Left cardiac atrium (tissue), 4 donors: ENCODE measurements around the gene PKNOX2. TPM values are rescaled to one million over a fixed set of nuclear protein-coding genes. Genes with fewer than 3 reads are reported as not detected.
A peak's percentile ranks its signal among the peaks of the same experiment; 100 is the strongest.

Experiments used
- ATAC-seq, 2 donors: fragments of 200-7000 bp; cut with Tn5 transposase; one replicate each; pipeline ENCODE4 v1.9.1; 2020; ENCODE audit warnings: mild to moderate bottlenecking in 2 of 2, moderate library complexity in 2 of 2
- DNase-seq: peaks from one replicate; pipeline ENCODE4 v3.0.0-alpha.2; 2020
- intact Hi-C, 2 donors: fragments of 100-400 bp; cut with DNase I; formaldehyde crosslinking; loops; one replicate each; pipeline versions ENCODE4 v1.14.1 to v1.15.1; 2022 to 2023
- total RNA-seq, 2 donors: library from RNA; stranded (reverse); fragmentation: NEBNext Ultra II Directional; extraction: Animal tissue kit (Norgen Biotek cat#: 25700); gene quantifications; one replicate each; pipeline ENCODE4 v1.2.1, GENCODE V29; 2021
- donor health status: DM: no; HTN: yes; CAD: no.
- donor health status: DM: no; HTN: yes; CAD: no; lungs with severe emphysema.
- donor health status: DM: yes; HTN: yes; CAD: no.
- donor health status: Dilated cardiomyopathy.

The PKNOX2 gene
- total RNA-seq, 2 donors from 2014 or later = 13.8 to 14.4 TPM

DNA sequence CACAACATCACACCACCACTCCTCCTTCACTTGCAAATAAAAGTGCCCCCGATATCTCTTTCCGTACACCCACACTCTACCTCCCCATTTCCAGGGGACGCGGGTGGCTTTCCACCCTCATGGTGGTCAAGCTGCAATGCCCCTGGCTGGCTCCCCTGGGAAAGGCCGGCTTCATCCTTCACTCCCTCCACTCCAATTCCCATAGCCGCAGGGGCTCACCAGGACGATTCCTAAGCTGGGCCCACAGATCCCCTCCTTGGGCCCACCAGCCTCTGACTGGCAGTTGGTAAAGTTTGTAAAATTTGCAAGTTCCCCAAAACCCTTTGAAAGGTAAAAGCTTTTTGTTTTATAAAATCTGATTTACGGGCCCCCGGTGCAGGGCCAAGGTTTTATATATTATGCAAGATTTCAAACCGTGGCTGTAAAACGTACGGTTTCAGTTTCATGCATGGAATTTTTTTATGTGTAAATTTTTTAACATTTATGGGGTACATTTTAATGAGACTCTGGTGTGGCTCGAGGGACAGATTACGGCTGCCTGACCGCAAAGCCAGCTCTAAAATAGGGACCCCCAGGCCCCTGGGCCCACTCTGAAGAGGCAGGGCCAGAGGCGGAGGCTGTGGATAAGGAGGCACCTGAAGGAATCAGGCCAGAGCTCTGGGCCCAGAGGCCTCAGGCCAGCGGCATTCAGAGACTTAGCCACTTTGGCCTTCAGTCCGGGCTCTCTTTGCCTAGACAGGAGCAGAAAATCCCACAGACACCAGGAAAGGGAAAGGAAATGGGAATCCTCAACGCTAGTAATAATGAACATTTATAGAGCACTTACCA is 225.0 kb downstream of the PKNOX2 start:
- ATAC-seq = no peak
- intact Hi-C loops = no loop called here
- DNase-seq = no peak

GRCh38 chr11:125390946-125391345 is 226.4 kb downstream of the PKNOX2 start:
- intact Hi-C loops = no loop called here
- DNase-seq (peak; percentile 19), ATAC-seq (peak; percentile 24 to 46)

DNA sequence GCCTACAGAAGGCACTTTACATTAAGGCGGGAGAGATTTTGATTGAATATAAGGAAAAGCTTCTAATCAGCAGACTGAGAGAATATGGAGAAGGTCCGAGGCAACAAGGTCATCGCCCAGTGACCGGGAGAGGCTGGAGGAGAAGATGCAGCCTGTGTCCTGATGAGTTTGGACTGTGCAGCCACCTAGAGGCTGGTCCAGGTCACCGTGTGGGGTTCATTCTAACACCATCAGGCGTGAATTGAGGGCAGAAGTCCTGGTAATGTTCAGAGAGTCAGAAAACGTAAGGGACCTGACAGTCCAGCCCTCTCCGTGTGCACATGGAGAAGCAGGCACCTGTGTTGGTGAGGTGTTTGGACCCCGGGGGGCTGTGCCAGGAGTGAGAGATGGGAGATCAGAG is 228.8 kb downstream of the PKNOX2 start:
- intact Hi-C loops = no loop called here
- no peak for DNase-seq
- ATAC-seq = peak in 1 of 2 donors; percentile 18

DNA sequence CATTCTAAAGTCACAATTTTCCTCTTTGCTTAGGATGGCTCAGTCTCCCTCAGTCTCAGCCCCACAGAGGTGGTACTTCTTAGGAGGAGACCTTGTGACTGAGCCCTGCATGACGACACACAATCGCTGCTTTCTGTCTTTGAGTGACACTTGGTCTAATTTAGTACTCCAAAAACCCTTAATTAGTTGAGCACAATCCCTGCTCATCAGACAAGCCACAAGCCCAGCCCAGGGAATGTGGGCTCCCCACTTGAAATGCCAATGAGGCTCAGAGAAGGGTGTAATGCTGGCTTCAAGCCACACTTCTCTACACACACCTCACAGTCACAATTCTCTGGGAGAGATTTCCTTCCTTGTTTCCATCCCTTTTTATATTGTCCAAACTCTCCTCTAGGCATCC is 229.7 kb downstream of the PKNOX2 start:
- intact Hi-C loops = no loop called here
- DNase-seq = no peak

GRCh38 chr11:125397421-125397820 is 232.9 kb downstream of the PKNOX2 start:
- DNase-seq (no peak), ATAC-seq (no peak)
- intact Hi-C loops = no loop called here

More for the DNA sequence above, 229.7 kb downstream of the PKNOX2 start:
- peak in 1 of 2 donors; percentile 39 for ATAC-seq

DNA sequence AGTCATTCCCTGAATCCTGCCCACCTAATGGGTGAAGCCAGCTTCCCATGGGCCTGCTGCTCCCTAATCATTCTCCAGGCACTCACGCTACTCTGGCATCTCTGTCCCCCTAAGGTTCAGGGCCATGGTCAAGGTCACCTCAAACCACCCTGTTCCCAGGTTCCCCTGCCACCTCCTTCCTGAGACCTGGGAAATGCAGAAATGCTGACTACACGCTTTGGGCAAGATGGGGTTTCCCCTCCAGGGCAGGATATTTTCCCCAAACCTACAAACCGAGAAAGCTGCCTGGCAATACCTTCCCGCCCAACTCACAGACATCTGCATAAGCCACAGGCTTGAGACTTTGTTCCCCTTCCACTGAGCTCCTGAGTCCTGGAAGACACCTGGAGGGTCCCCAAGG is 233.9 kb downstream of the PKNOX2 start:
- DNase-seq (no peak), ATAC-seq (no peak)
- intact Hi-C loops = no loop called here

DNA sequence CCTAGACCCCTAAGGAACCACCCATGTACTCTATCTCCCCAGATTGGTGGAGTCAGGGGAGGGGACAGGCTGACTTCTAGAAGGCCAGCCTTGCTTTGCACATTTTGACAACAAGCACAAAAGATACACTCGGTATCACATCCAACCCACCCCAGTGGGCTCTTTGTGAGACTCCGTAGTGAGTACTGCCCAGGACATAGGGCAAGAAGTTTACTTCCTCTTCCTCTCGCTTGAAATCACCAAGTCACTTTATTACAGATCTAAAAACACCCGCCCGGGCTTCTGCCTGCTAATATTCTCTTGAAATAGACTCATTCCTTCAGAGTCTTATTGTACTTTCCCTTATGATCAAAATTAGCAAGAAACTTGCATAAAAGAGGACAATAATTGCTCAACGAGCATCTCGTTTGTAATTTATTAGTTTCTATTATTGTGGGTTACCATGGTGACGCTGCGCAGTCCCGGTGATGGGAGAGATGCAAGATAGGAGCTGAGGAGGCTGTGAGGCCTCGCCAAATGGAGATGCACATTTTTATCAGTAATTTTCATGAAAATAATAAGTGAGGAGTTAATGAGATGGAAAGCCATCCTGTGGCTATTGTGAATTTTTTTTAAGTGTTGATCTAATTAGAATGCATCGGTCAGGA is 234.6 kb downstream of the PKNOX2 start:
- no peak for DNase-seq
- no peak for ATAC-seq
- intact Hi-C loops = no loop called here

DNA sequence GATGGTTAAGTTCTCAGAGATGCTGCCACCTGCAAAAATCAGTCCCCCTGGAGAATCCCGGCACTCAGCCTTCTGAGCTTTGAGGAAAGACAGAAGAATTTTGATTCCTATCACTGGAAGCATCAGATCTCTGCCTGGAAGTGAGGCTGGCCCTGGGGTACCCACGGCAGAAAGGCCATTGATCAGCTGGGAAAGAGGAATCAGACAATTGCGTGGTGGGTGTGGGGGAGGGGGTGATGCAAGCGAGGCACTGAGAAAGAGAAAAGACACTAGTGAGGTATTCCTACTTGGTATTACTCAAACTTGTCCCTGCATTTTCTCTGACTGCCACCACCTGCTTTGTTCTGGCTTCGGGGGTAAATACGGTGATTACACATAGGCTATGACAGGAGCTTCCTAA is 235.4 kb downstream of the PKNOX2 start:
- ATAC-seq = no peak
- no peak for DNase-seq
- intact Hi-C loops = loop anchor here (10.0 kb wide), 2 partner anchors 235 to 305 kb away; partner anchors contain the start of gene PKNOX2 (in 1 of the 2)

GRCh38 chr11:125401235-125401634 is 236.7 kb downstream of the PKNOX2 start:
- intact Hi-C loops = loop anchor here (10.0 kb wide), 2 partner anchors 236 to 306 kb away; partner anchors contain the start of gene PKNOX2 (in 1 of the 2)
- DNase-seq = no peak
- peak in 1 of 2 donors; percentile 13 for ATAC-seq

- ATAC-seq (peak; percentile 47 to 75), DNase-seq (peak; percentile 51)
- intact Hi-C loops = loop anchor here (10.0 kb wide), 2 partner anchors 237 to 307 kb away; partner anchors contain the start of gene PKNOX2 (in 1 of the 2)
These were observed 237.2 kb downstream of the PKNOX2 start for GRCh38 chr11:125401746-125402145.

GRCh38 chr11:125402435-125402834 is 237.9 kb downstream of the PKNOX2 start:
- ATAC-seq (peak in 1 of 2 donors; percentile 42), DNase-seq (no peak)
- intact Hi-C loops = loop anchor here (10.0 kb wide), 2 partner anchors 238 to 308 kb away; partner anchors contain the start of gene PKNOX2 (in 1 of the 2)

GRCh38 chr11:125404157-125404810 is 239.7 kb downstream of the PKNOX2 start:
- DNase-seq (peak; percentile 17), ATAC-seq (no peak)
- intact Hi-C loops = loop anchor here (10.0 kb wide), 2 partner anchors 239 to 309 kb away; partner anchors contain the start of gene PKNOX2 (in 1 of the 2)

DNA sequence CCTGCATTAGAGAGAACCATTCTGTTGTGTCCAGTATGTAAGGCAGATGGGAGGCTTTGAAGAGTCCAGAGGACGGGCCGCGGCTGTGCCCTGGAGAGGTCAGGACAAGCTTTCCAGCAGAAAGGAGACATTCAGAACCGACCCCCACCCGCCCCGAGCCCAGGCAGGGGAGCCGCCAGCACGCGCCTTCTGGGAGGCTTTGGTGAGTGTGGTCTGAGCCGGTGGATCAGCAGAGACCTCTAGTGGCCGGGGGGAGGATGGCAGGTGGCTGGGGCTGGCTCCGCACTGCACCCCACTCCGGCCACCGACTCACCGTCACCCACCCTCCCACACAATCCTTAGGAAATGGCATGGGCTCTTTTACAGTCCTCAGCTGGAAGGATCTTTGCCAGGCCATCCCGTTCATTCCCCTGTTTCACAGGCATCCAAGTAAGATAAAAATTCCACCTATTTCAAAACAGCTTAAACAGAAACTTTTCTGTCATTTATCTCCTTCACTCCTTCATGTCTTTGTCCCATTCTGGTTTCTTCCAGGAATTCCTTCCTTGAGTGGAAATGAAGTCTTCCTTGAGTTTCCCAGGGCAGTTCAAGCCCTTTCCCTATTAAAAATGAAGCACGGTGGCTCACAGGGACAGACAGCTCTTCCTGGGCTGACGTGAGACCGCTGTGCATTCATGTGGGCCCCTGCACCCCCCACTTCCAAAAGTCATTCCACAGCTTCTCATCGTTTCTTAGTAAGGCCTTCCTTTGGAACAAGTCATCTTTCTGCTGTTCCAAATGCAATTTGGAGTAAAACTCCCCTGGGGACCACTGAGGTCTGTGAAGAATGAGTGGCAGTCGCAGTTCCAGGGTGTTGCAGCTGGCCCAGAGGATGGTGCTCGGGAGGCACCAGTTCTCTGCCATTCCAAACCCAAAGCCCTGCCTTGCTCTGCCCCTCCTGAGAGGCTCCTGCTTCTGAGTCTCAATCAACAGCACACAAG is 240.6 kb downstream of the PKNOX2 start:
- DNase-seq = peak; percentile 79
- peak; percentile 82 to 84 for ATAC-seq
- intact Hi-C loops = loop anchor here (5.0 to 10.0 kb wide), 3 partner anchors 33 to 310 kb away; partner anchors contain the start of gene PKNOX2 (in 1 of the 2)

GRCh38 chr11:125407046-125407445 is 242.5 kb downstream of the PKNOX2 start:
- intact Hi-C loops = loop anchor here (5.0 to 10.0 kb wide), 3 partner anchors 35 to 312 kb away; partner anchors contain the start of gene PKNOX2 (in 1 of the 2)
- DNase-seq (peak; percentile 2), ATAC-seq (no peak)

GRCh38 chr11:125408311-125408711 is 243.8 kb downstream of the PKNOX2 start:
- peak; percentile 24 to 62 for ATAC-seq
- DNase-seq = peak; percentile 31
- intact Hi-C loops = loop anchor here (5.0 to 10.0 kb wide), 3 partner anchors 36 to 314 kb away; partner anchors contain the start of gene PKNOX2 (in 1 of the 2)

- intact Hi-C loops = no loop called here
- ATAC-seq (no peak), DNase-seq (peak; percentile 8)
These were observed 245.5 kb downstream of the PKNOX2 start for GRCh38 chr11:125410091-125410490.

GRCh38 chr11:125412177-125412496 is 247.6 kb downstream of the PKNOX2 start:
- intact Hi-C loops = no loop called here
- peak; percentile 5 for DNase-seq
- no peak for ATAC-seq

DNA sequence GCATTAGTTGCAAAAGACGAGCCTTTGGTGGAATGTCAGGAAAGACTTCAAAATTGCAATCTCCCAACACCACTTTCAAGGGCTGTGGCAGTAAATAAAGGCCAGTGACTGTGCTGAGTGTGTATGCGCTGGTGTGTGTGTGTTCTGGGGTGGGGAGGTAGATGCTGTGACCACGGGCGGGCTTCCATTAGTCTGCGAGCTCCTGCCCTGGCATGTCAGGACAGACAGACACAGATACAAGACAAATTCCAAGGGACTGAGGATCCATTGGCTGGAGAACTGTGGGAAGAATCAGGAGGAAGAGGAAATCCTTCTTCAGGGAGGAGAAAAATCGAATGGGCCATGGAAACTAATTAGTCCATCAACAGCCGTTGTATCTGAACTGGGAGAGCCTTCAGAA is 248.0 kb downstream of the PKNOX2 start:
- no peak for ATAC-seq
- intact Hi-C loops = no loop called here
- no peak for DNase-seq
